ENCODE results near the gene ARMC9. TPM values are rescaled to one million over a fixed set of nuclear protein-coding genes. Genes with fewer than 3 reads are reported as not detected.

Gene ARMC9
- total RNA-seq, 2 experiments from 2014 or later, result 2.0 to 2.5 TPM

GRCh38 chr2:231278868-231279267 lies 80.4 kb downstream of the ARMC9 start:
- H3K36me3 Mint-ChIP-seq, result no peaks in the 10 kb centered on the region

DNA sequence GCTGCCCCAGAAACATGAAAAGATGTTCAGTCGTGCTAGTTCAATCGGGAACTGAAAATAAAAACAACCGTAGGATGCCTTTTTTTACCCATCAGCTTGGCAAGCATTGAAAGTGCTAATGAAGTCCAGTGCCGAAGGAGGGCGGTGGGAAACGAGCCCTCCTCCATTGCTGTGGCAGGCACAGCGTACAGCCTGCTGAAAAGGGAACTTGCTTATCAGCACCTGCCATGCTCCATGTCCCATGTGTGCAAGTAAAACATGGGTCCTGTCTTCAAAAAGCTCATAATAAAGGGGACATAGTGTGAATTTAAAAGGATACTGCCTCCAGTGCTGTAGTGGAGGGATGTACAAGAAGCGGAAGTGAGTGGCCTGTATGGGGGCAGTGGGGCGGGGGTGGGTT lies 82.4 kb downstream of the ARMC9 start:
- no peaks in the 10 kb centered on the region for H3K9me3 Mint-ChIP-seq
- POLR2A ChIA-PET, result no interaction called here
- no peak overlapping the region for H3K27ac Mint-ChIP-seq
- H3K36me3 Mint-ChIP-seq, result no peaks in the 10 kb centered on the region
- H3K4me1 Mint-ChIP-seq, result no peaks in the 10 kb centered on the region
- H3K27me3 Mint-ChIP-seq, result no peaks in the 10 kb centered on the region
- ATAC-seq (ENCODE audit: low read depth) (no peak), DNase-seq (no peak)
- no peak overlapping the region for H3K4me3 Mint-ChIP-seq

More at GRCh38 chr2:231278868-231279267, 80.4 kb downstream of the ARMC9 start:
- Mint-ChIP-seq H3K4me1 (no peaks in the 10 kb centered on the region), H3K27ac (no peak overlapping the region), H3K9me3 (no peaks in the 10 kb centered on the region), H3K4me3 (no peak overlapping the region), H3K27me3 (no peaks in the 10 kb centered on the region)
- DNase-seq, result no peak
- POLR2A ChIA-PET, result no interaction called here
- no peak for ATAC-seq (ENCODE audit: low read depth)

- H3K4me3 Mint-ChIP-seq, result no peak overlapping the region
- no peak overlapping the region for H3K27ac Mint-ChIP-seq
- H3K9me3 Mint-ChIP-seq, result no peaks in the 10 kb centered on the region
- H3K36me3 Mint-ChIP-seq, result no peaks in the 10 kb centered on the region
- H3K27me3 Mint-ChIP-seq, result no peaks in the 10 kb centered on the region
- no peaks in the 10 kb centered on the region for H3K4me1 Mint-ChIP-seq
- DNase-seq (no peak), ATAC-seq (ENCODE audit: low read depth) (no peak)
- POLR2A ChIA-PET, result no interaction called here
Measured at GRCh38 chr2:231284296-231284695, 85.9 kb downstream of the ARMC9 start.

- Mint-ChIP-seq H3K4me3 (no peak overlapping the region), H3K36me3 (no peaks in the 10 kb centered on the region), H3K9me3 (no peaks in the 10 kb centered on the region), H3K4me1 (no peaks in the 10 kb centered on the region), H3K27me3 (no peaks in the 10 kb centered on the region), H3K27ac (no peak overlapping the region)
- DNase-seq (no peak), ATAC-seq (ENCODE audit: low read depth) (no peak)
- POLR2A ChIA-PET, result no interaction called here
Measured at GRCh38 chr2:231286964-231287363, 88.5 kb downstream of the ARMC9 start.

- ATAC-seq (ENCODE audit: low read depth), result no peak
- no peak for DNase-seq
- Mint-ChIP-seq H3K9me3 (no peaks in the 10 kb centered on the region), H3K27ac (no peak overlapping the region), H3K4me3 (no peak overlapping the region), H3K36me3 (no peaks in the 10 kb centered on the region), H3K27me3 (no peaks in the 10 kb centered on the region), H3K4me1 (no peaks in the 10 kb centered on the region)
- POLR2A ChIA-PET, result no interaction called here
Measured at GRCh38 chr2:231287696-231288095, 89.3 kb downstream of the ARMC9 start.

- Mint-ChIP-seq H3K9me3 (no peaks in the 10 kb centered on the region), H3K4me1 (no peaks in the 10 kb centered on the region), H3K27ac (no peak overlapping the region), H3K4me3 (no peak overlapping the region), H3K36me3 (no peaks in the 10 kb centered on the region), H3K27me3 (no peaks in the 10 kb centered on the region)
- ATAC-seq (ENCODE audit: low read depth) (no peak), DNase-seq (no peak)
- POLR2A ChIA-PET, result no interaction called here
Measured at GRCh38 chr2:231288590-231288989, 90.2 kb downstream of the ARMC9 start.

- H3K27me3 Mint-ChIP-seq, result no peaks in the 10 kb centered on the region
- ATAC-seq (ENCODE audit: low read depth) (no peak), DNase-seq (no peak)
- H3K36me3 Mint-ChIP-seq, result no peaks in the 10 kb centered on the region
- H3K27ac Mint-ChIP-seq, result no peak overlapping the region
- H3K4me3 Mint-ChIP-seq, result no peak overlapping the region
- H3K4me1 Mint-ChIP-seq, result no peaks in the 10 kb centered on the region
- POLR2A ChIA-PET, result no interaction called here
- H3K9me3 Mint-ChIP-seq, result no peaks in the 10 kb centered on the region
Measured at GRCh38 chr2:231290321-231291015, 92.0 kb downstream of the ARMC9 start.

DNA sequence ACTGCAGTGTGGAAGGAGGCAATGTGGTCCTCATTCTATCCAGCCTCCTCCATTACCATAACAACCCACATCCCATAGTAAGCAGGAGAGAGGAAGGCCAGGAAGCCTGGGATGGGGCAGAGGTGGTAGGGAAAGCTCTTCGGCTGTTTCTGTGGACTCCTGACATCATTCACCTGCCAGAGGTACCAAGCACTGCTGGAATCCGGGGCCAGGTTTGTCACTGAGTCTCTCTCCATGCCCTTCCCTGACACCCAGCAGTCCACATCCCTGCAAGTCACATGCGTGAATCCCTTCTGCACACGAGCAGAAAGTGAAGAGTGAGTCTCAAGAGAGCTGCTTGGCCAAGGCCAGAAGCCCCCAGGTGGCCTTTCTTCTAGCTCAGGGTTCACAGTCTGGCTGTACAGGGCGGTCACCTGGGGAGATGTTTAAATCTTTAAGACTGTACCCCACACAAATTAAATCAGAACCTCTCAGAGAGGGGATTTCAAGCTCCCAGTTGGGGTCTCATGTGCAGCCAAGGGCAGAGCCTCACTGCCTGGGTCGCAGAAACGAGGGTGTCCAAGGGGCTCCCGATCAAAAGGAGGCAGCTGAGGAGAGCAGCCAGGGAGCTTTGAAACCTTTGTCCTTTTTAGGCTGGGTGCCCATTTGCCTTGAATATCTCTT lies 94.2 kb downstream of the ARMC9 start:
- no peaks in the 10 kb centered on the region for H3K36me3 Mint-ChIP-seq
- no peaks in the 10 kb centered on the region for H3K4me1 Mint-ChIP-seq
- POLR2A ChIA-PET, result no interaction called here
- H3K4me3 Mint-ChIP-seq, result no peak overlapping the region
- DNase-seq, result no peak
- H3K27me3 Mint-ChIP-seq, result no peaks in the 10 kb centered on the region
- no peaks in the 10 kb centered on the region for H3K9me3 Mint-ChIP-seq
- no peak for ATAC-seq (ENCODE audit: low read depth)
- H3K27ac Mint-ChIP-seq, result no peak overlapping the region

DNA sequence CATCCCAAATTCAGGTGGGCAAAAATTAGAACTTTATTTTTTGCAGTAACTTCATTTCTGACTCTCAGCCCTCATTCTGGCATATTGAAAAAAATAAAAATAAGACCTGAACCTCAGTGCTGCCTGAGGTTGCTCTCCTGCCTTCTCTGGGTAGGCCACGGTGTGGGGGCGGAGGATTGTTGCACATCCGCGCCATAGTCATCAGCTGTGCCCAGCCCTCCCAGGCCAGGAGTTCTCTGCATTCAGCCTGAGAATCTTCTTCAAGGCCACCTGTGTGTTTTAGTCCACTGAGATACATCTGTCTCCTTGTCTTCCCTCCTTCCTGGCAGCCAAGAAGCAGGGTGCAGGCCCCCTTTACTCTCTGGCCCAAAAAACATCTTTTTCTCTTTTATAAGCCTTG lies 94.7 kb downstream of the ARMC9 start:
- DNase-seq (no peak), ATAC-seq (ENCODE audit: low read depth) (no peak)
- Mint-ChIP-seq H3K9me3 (no peaks in the 10 kb centered on the region), H3K27me3 (no peaks in the 10 kb centered on the region), H3K4me1 (no peaks in the 10 kb centered on the region), H3K4me3 (no peak overlapping the region), H3K27ac (no peak overlapping the region), H3K36me3 (no peaks in the 10 kb centered on the region)
- POLR2A ChIA-PET, result no interaction called here

GRCh38 chr2:231294116-231294515 lies 95.7 kb downstream of the ARMC9 start:
- H3K36me3 Mint-ChIP-seq, result no peaks in the 10 kb centered on the region
- H3K27me3 Mint-ChIP-seq, result no peaks in the 10 kb centered on the region
- H3K27ac Mint-ChIP-seq, result no peak overlapping the region
- ATAC-seq (ENCODE audit: low read depth) (no peak), DNase-seq (no peak)
- no peaks in the 10 kb centered on the region for H3K9me3 Mint-ChIP-seq
- no peak overlapping the region for H3K4me3 Mint-ChIP-seq
- H3K4me1 Mint-ChIP-seq, result no peaks in the 10 kb centered on the region
- POLR2A ChIA-PET, result interaction anchor here (0.5 kb wide), 1 partner anchor 265 kb away, joined by 3 read pairs; no protein-coding TSS in a partner anchor

GRCh38 chr2:231294571-231295362 lies 96.3 kb downstream of the ARMC9 start:
- H3K4me3 Mint-ChIP-seq, result no peak overlapping the region
- DNase-seq, result no peak
- H3K4me1 Mint-ChIP-seq, result no peaks in the 10 kb centered on the region
- POLR2A ChIA-PET, result no interaction called here
- H3K9me3 Mint-ChIP-seq, result no peaks in the 10 kb centered on the region
- ATAC-seq (ENCODE audit: low read depth), result no peak
- no peaks in the 10 kb centered on the region for H3K36me3 Mint-ChIP-seq
- no peaks in the 10 kb centered on the region for H3K27me3 Mint-ChIP-seq
- H3K27ac Mint-ChIP-seq, result no peak overlapping the region

DNA sequence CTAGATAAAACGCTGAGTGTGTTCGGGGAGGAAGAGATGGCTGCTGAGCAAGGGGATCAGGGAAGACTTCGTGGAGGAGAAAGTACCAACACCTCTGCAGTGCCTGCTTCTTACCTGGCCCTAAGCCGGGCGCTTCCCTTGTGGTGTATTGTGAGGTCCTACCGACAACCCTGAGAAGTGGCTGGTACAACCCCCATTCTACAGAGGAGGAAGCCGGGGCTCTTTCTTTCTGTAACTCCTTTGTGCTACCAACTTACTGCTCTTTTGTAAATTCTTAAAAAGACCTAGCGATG lies 96.9 kb downstream of the ARMC9 start:
- ATAC-seq (ENCODE audit: low read depth), result no peak
- H3K27me3 Mint-ChIP-seq, result no peaks in the 10 kb centered on the region
- no peaks in the 10 kb centered on the region for H3K4me1 Mint-ChIP-seq
- POLR2A ChIA-PET, result no interaction called here
- H3K36me3 Mint-ChIP-seq, result no peaks in the 10 kb centered on the region
- no peak overlapping the region for H3K4me3 Mint-ChIP-seq
- no peaks in the 10 kb centered on the region for H3K9me3 Mint-ChIP-seq
- no peak overlapping the region for H3K27ac Mint-ChIP-seq
- DNase-seq, result no peak

DNA sequence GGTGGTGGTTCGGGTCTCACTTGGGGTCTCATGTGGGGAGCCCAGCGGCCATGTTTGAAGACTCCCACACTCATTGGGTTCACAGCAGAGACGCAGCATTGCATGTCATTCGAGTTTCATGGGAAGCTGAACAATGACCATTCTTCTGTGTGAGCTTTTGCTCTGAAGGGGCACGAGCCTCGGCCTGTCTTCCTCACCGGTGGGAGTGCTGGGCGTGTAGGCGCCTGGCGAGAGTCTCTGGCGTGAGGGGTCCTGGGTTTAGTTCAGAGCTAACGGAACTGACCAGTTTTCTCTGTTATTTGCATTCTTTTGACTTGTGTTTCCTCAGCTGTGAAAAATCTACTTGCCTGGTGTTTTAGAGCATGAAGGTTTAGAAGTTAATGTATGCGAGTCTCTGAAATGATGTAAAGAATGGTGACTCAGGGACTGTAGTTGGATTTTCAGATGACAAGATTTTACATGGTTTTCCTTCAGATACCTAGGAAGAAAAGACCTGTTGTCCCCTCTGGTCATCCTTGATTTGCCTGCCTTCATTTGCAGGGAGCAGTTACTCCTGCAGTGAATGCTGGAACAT lies 98.1 kb downstream of the ARMC9 start:
- Mint-ChIP-seq H3K27me3 (no peaks in the 10 kb centered on the region), H3K4me1 (peaks cover 4% of the 10 kb centered on the region), H3K9me3 (no peaks in the 10 kb centered on the region), H3K27ac (no peak overlapping the region), H3K36me3 (no peaks in the 10 kb centered on the region), H3K4me3 (no peak overlapping the region)
- no peak for DNase-seq
- POLR2A ChIA-PET, result no interaction called here
- ATAC-seq (ENCODE audit: low read depth), result no peak
